ENCODE results near the gene PSKH1. TPM values are rescaled to one million over a fixed set of nuclear protein-coding genes. Genes with fewer than 3 reads are reported as not detected.

Gene PSKH1
- total RNA-seq, 6 donors from 2014 or later: 21.9 to 36.5 (median 31.5) TPM

DNA sequence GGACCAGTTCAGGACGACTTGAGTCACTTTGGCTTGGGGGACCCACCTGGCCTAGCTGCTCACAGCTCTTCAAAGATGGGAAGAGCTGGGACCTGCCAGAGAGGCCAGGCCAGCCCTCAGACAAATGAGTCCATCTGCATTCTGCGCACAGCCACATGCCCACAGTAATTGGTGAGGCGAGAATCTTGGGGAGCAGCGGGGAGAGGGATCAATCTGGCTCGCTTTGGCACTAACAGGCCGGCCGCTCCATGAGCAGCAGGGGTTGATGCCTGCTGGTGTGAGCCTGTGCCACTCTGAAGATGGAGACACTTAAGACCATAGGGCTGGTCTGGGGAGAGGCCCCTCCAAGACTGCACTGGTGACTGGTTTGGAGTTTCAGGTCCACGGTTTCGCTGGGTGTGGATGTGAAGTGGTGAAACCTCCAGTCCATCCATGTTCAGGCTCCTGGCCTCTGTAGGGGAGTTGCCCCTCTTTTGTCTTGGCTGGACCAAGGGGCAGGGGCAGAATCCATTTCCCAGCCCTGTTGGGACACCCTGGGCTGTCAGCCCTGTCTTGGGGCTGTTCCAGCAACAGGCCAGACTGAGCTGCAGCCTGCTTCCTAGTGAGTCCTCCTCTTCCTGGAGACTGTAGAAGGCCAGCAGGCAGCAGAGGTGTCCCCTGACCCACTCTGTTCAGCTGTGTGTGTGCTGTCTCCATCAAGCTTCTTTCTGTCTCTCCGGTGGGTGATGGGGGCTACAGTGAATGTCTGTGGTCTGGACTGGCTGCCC, 31.3 kb downstream of the PSKH1 start:
- TF ChIP-seq POLR2A (IDR thresholded peaks at IDR 0.05) (no peak), EP300 (IDR thresholded peaks at IDR 0.05) (no peak), POLR2AphosphoS5 (IDR thresholded peaks at IDR 0.05) (no peak)
- TF ChIP-seq, protein P1, sequence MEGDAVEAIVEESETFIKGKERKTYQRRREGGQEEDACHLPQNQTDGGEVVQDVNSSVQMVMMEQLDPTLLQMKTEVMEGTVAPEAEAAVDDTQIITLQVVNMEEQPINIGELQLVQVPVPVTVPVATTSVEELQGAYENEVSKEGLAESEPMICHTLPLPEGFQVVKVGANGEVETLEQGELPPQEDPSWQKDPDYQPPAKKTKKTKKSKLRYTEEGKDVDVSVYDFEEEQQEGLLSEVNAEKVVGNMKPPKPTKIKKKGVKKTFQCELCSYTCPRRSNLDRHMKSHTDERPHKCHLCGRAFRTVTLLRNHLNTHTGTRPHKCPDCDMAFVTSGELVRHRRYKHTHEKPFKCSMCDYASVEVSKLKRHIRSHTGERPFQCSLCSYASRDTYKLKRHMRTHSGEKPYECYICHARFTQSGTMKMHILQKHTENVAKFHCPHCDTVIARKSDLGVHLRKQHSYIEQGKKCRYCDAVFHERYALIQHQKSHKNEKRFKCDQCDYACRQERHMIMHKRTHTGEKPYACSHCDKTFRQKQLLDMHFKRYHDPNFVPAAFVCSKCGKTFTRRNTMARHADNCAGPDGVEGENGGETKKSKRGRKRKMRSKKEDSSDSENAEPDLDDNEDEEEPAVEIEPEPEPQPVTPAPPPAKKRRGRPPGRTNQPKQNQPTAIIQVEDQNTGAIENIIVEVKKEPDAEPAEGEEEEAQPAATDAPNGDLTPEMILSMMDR (IDR thresholded peaks at IDR 0.05): no peak
- no peak for DNase-seq
- no peak for ATAC-seq (ENCODE audit: low FRiP score in 2 of 2)

DNA sequence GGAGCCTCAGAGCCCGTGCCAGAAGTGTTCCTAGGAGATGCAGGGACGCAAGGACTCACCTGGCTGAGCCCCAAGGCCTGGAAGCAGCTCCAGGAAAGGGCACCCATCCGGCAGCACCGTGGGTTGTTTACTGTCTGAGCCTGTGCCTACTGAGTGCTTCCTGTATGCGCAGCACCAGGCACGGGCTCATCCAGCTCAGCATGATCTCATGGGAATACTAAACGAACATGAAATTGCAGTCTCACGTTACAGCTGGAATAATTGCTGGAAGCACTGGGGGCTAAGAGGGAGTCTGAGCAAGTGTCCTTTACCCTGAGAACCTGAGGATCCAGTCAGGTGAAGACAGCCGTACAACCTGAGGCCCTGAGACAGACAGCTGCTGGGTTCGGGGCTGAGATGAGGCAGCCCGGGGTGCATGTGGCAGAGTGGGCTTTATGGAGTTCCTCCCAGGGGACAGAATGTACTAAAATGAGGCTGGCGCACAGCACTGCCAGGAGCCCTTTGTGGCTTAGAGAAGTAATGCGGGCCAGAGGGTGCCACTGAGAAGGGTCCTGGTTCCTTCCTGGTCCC, 33.2 kb downstream of the PSKH1 start:
- H3K4me3 ChIP-seq: no peak overlapping the region
- H3K27ac ChIP-seq: peak overlapping the region; percentile 57 to 80 (median 70)
- no peak for TF ChIP-seq POLR2A (IDR thresholded peaks at IDR 0.05)
- TF ChIP-seq EP300 (IDR thresholded peaks at IDR 0.05): no peak
- peak in 1 of 2 donors; percentile 40 for TF ChIP-seq POLR2AphosphoS5 (IDR thresholded peaks at IDR 0.05)
- TF ChIP-seq, protein P1 (IDR thresholded peaks at IDR 0.05): peak in 1 of 6 experiments; percentile 39
- ATAC-seq (ENCODE audit: low FRiP score in 2 of 2) (no peak), DNase-seq (peak in 1 of 2 donors; percentile 64)
- no peaks in the 10 kb centered on the region for H3K9me3 ChIP-seq
- 44 to 61% methylated on average over 8 to 13 of the region's 13 CpGs for WGBS, 2 donors
- H3K4me1 ChIP-seq: peaks cover 12 to 54% (median 14%) of the 10 kb centered on the region in 4 donors
- no peaks in the 10 kb centered on the region for H3K27me3 ChIP-seq
- peaks cover 3 to 47% (median 25%) of the 10 kb centered on the region in 4 donors for H3K36me3 ChIP-seq

More for the DNA sequence above, 31.3 kb downstream of the PSKH1 start:
- peaks cover 3 to 37% (median 19%) of the 10 kb centered on the region in 4 donors for H3K36me3 ChIP-seq
- WGBS, 2 donors: 81 to 94% methylated on average over 7 to 10 of the region's 10 CpGs
- H3K4me1 ChIP-seq: peaks cover 12 to 54% (median 14%) of the 10 kb centered on the region in 4 donors
- peak overlapping the region in 1 of 4 donors; percentile 12 for H3K27ac ChIP-seq
- no peaks in the 10 kb centered on the region for H3K27me3 ChIP-seq
- no peak overlapping the region for H3K4me3 ChIP-seq
- H3K9me3 ChIP-seq: no peaks in the 10 kb centered on the region

DNA sequence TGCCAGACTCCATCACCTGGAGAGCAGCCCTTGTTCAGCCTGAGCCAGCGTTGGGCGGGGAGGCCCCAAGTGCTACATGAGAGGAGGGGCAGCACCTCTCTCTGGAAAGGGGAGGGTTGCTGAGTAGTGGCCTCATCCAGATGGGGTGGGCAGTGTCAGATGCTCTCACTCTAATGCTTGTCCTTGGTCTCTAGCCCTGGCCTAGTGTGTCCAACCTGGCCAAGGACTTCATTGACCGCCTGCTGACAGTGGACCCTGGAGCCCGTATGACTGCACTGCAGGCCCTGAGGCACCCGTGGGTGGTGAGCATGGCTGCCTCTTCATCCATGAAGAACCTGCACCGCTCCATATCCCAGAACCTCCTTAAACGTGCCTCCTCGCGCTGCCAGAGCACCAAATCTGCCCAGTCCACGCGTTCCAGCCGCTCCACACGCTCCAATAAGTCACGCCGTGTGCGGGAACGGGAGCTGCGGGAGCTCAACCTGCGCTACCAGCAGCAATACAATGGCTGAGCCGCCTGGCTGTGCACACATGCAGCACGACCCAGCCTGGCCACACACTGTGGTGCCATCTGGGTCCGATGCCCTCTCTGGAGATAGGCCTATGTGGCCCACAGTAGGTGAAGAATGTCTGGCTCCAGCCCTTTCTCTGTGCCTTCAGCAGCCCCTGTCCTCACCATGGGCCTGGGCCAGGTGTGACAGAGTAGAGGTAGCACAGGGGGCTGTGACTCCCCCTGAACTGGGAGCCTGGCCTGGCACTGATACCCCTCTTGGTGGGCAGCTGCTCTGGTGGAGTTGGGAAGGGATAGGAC, 34.3 kb downstream of the PSKH1 start:
- peaks cover 12 to 46% (median 13%) of the 10 kb centered on the region in 4 donors for H3K4me1 ChIP-seq
- H3K36me3 ChIP-seq: peaks cover 3 to 51% (median 29%) of the 10 kb centered on the region in 4 donors
- H3K27me3 ChIP-seq: no peaks in the 10 kb centered on the region
- ATAC-seq (ENCODE audit: low FRiP score in 2 of 2) (no peak), DNase-seq (no peak)
- H3K27ac ChIP-seq: peak overlapping the region in 2 of 4 donors; percentile 74 to 80
- TF ChIP-seq POLR2AphosphoS5 (IDR thresholded peaks at IDR 0.05) (no peak), POLR2A (IDR thresholded peaks at IDR 0.05) (no peak), EP300 (IDR thresholded peaks at IDR 0.05) (no peak)
- TF ChIP-seq, protein P1 (IDR thresholded peaks at IDR 0.05): no peak
- no peaks in the 10 kb centered on the region for H3K9me3 ChIP-seq
- WGBS, 2 donors: 92 to 93% methylated on average over 19 to 21 of the region's 22 CpGs
- H3K4me3 ChIP-seq: no peak overlapping the region

DNA sequence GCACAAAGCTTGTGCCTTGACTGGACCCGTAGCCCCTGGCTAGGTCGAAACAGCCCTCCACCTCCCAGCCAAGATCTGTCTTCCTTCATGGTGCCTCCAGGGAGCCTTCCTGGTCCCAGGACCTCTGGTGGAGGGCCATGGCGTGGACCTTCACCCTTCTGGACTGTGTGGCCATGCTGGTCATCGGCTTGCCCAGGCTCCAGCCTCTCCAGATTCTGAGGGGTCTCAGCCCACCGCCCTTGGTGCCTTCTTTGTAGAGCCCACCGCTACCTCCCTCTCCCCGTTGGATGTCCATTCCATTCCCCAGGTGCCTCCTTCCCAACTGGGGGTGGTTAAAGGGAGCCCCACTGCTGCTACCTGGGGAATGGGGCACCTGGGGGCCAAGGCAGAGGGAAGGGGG, 35.1 kb downstream of the PSKH1 start:
- WGBS, 2 donors: 90 to 94% methylated on average over 5 to 7 of the region's 7 CpGs
- H3K27ac ChIP-seq: no peak overlapping the region
- ATAC-seq (ENCODE audit: low FRiP score in 2 of 2) (no peak), DNase-seq (no peak)
- peaks cover 3 to 54% (median 31%) of the 10 kb centered on the region in 4 donors for H3K36me3 ChIP-seq
- H3K27me3 ChIP-seq: no peaks in the 10 kb centered on the region
- peaks cover 12 to 40% (median 12%) of the 10 kb centered on the region in 4 donors for H3K4me1 ChIP-seq
- H3K9me3 ChIP-seq: no peaks in the 10 kb centered on the region
- H3K4me3 ChIP-seq: no peak overlapping the region
- TF ChIP-seq POLR2AphosphoS5 (IDR thresholded peaks at IDR 0.05): no peak
- TF ChIP-seq, protein P1 (IDR thresholded peaks at IDR 0.05): no peak
- TF ChIP-seq POLR2A (IDR thresholded peaks at IDR 0.05): no peak
